GM10266 (cell line): ENCODE measurements around the gene SINHCAF.

Experiments used
- DNase-seq: peaks from one replicate; pipeline ENCODE4 v3.0.0; 2012; ENCODE audit errors: extremely low spot score
- CTCF ChIP-seq: IDR thresholded peaks from 2 replicates; pipeline ENCODE4 v1.5.1; 2012; ENCODE audit warnings: mild to moderate bottlenecking, low read depth; ENCODE audit not compliant: control insufficient read depth, insufficient read depth; ENCODE audit errors: missing control alignments

Gene SINHCAF

GRCh38 chr12:31235868-31236395, 90.0 kb downstream of the SINHCAF start:
- TF ChIP-seq CTCF, result no peak
- no peak for DNase-seq

GRCh38 chr12:31234955-31235867, 90.7 kb downstream of the SINHCAF start:
- no peak for TF ChIP-seq CTCF
- DNase-seq, result no peak

GRCh38 chr12:31234053-31234840, 91.7 kb downstream of the SINHCAF start:
- TF ChIP-seq CTCF, result no peak

GRCh38 chr12:31233061-31233730, 92.8 kb downstream of the SINHCAF start:
- no peak for DNase-seq
- TF ChIP-seq CTCF, result no peak

More at GRCh38 chr12:31234053-31234840, 91.7 kb downstream of the SINHCAF start:
- no peak for DNase-seq

GRCh38 chr12:31232361-31232965, 93.5 kb downstream of the SINHCAF start:
- TF ChIP-seq CTCF, result no peak

GRCh38 chr12:31231611-31232360, 94.2 kb downstream of the SINHCAF start:
- no peak for TF ChIP-seq CTCF
- DNase-seq, result no peak

More at GRCh38 chr12:31232361-31232965, 93.5 kb downstream of the SINHCAF start:
- no peak for DNase-seq
